ENCODE measurements around the gene INO80B.
A peak's percentile ranks its signal among the peaks of the same experiment; 100 is the strongest.
"Not testable (repeated sequence)": the region's sequence is repeated elsewhere in the genome, so short reads cannot be mapped to it uniquely, and the experiment has no call there.

The INO80B gene

DNA sequence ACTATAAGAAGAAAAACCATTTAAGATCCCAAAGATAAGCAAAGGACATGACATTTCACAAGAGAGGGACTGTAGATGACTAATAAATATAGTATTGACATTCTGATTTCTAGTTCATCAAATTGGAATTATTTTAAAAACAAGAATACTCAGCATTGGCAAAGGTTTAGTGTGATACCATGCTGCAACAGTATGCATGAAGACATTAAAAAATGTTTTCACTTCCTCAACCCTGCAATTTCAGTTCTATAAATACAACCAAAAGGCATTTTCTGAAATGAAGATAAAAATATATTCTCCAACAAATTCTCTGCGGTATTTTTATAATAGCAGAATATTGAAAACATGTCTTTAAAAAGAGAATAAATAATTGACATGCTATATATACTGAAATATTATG lies 35.5 kb upstream of the INO80B start:
- Histone ChIP-seq H3K27me3 (ENCODE audit: control insufficient read depth, insufficient read depth, low read length) (peaks cover 11% of the 10 kb centered on the region), H3K9me3 (ENCODE audit: control insufficient read depth, insufficient read depth, low read length) (no peaks in the 10 kb centered on the region), H3K4me3 (ENCODE audit: low read depth, low read length) (no peak overlapping the region), H3K36me3 (ENCODE audit: control insufficient read depth, insufficient read depth, low read length) (no peaks in the 10 kb centered on the region), H3K4me1 (ENCODE audit: control insufficient read depth, insufficient read depth, low read length) (no peaks in the 10 kb centered on the region), H3K9ac (ENCODE audit: low read depth, low read length) (no peak overlapping the region)

DNA sequence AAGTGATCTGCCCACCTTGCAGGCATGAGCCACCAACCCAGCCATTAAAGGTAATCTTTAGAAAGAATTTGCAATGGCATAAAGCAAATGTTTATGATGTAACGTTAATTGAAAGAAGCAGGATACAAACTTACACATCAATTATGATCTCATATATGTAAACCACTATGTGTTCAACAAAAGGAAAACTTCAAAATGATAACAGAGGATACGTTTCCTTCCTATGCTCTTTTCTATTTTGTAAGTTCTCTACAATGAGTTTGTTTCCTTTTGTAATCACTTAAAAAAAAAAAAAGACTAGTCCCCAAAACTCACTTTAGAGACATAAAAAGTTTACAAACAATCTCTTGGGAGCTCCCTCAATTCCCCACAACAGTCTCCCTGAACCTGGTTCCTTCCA lies 34.9 kb upstream of the INO80B start:
- H3K4me3 ChIP-seq (ENCODE audit: low read depth, low read length) = no peak overlapping the region
- no peaks in the 10 kb centered on the region for H3K9me3 ChIP-seq (ENCODE audit: control insufficient read depth, insufficient read depth, low read length)
- H3K4me1 ChIP-seq (ENCODE audit: control insufficient read depth, insufficient read depth, low read length) = no peaks in the 10 kb centered on the region
- H3K9ac ChIP-seq (ENCODE audit: low read depth, low read length) = no peak overlapping the region
- H3K27me3 ChIP-seq (ENCODE audit: control insufficient read depth, insufficient read depth, low read length) = peaks cover 11% of the 10 kb centered on the region
- H3K36me3 ChIP-seq (ENCODE audit: control insufficient read depth, insufficient read depth, low read length) = peaks cover 5% of the 10 kb centered on the region

DNA sequence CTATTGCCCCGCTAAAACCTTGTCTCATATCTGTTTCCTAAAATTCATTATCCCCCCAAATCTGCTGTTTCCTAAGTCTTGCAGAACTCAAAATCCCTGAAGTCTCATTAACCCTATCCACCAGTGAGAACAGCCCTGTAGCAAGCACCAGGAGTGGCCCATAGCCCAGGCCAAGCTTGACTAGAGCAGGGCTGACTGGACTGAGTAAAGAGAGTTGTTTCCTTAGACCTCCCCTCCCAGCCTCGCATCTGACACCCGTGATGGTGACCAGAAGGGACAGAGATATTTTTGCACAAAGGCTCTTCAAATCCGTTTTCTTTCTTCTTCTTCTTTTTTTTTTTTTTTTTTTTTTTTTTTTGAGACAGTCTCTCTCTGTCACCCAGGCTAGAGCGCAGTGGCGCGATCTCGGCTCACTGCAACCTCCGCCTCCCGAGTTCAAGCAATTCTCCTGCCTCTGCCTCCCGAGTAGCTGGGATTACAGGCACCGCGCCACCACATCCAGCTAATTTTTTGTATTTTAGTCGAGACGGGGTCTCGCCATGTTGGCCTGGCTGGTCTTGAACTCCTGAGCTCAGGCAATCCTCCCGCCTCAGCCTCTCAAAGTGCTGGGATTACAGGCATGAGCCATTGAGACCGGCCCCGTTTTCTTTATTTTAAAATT lies 34.3 kb upstream of the INO80B start:
- H3K9ac ChIP-seq (ENCODE audit: low read depth, low read length); H3K9me3 ChIP-seq (ENCODE audit: control insufficient read depth, insufficient read depth, low read length); H3K4me1 ChIP-seq (ENCODE audit: control insufficient read depth, insufficient read depth, low read length); H3K36me3 ChIP-seq (ENCODE audit: control insufficient read depth, insufficient read depth, low read length): not testable (repeated sequence)
- Histone ChIP-seq H3K4me3 (ENCODE audit: low read depth, low read length) (peak overlapping the region; percentile 89), H3K27me3 (ENCODE audit: control insufficient read depth, insufficient read depth, low read length) (peaks cover 11% of the 10 kb centered on the region)

DNA sequence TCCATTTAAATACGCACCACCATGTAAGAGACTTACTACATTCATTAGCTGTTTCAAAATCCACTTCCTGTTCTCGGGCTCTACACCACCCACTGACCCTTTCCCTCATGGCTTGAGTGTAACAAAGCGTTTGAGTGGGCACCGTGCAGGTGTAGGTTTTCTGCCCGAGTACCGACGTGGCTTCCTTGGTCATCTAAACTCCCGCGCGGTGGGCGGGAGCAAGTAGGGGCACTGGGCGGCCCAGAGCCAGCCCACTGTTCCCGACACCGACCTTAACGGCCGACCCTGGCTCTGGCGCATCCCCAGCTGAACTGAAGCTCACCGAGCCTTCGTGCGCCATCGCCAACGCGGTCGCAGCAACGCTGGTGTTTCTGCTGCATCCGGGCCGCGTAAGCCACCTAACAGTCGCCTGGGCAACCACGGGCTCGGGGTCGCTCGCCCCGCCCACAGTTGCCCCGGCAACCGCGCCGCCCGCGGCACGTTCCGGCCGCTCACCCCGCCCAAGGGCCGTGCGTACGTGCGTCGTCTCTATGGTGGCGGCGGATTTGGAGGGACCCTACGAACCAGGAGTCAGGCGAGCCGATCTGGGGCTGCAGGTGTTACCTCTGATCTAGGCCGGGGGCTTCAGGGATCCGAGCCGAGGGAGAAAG lies 33.5 kb upstream of the INO80B start, which contains the start of the genes C2orf81 and WDR54:
C2orf81 (minus strand) TSS at position 399 of the 650 bp plus-strand sequence; CDS start at position 340, 59 bp downstream.
WDR54 (plus strand) TSS at position 510 of the 650 bp plus-strand sequence. CDS start 424 bp downstream, outside the sequence.
- peak within 1 kb of the TSS; percentile 89 for H3K4me3 ChIP-seq (ENCODE audit: low read depth, low read length)
- peaks cover 13% of the 10 kb centered on the region for H3K36me3 ChIP-seq (ENCODE audit: control insufficient read depth, insufficient read depth, low read length)
- H3K27me3 ChIP-seq (ENCODE audit: control insufficient read depth, insufficient read depth, low read length) = peaks cover 11% of the 10 kb centered on the region
- no peaks in the 10 kb centered on the region for H3K9me3 ChIP-seq (ENCODE audit: control insufficient read depth, insufficient read depth, low read length)
- H3K4me1 ChIP-seq (ENCODE audit: control insufficient read depth, insufficient read depth, low read length) = no peaks in the 10 kb centered on the region
- H3K9ac ChIP-seq (ENCODE audit: low read depth, low read length) = peak within 1 kb of the TSS; percentile 70

DNA sequence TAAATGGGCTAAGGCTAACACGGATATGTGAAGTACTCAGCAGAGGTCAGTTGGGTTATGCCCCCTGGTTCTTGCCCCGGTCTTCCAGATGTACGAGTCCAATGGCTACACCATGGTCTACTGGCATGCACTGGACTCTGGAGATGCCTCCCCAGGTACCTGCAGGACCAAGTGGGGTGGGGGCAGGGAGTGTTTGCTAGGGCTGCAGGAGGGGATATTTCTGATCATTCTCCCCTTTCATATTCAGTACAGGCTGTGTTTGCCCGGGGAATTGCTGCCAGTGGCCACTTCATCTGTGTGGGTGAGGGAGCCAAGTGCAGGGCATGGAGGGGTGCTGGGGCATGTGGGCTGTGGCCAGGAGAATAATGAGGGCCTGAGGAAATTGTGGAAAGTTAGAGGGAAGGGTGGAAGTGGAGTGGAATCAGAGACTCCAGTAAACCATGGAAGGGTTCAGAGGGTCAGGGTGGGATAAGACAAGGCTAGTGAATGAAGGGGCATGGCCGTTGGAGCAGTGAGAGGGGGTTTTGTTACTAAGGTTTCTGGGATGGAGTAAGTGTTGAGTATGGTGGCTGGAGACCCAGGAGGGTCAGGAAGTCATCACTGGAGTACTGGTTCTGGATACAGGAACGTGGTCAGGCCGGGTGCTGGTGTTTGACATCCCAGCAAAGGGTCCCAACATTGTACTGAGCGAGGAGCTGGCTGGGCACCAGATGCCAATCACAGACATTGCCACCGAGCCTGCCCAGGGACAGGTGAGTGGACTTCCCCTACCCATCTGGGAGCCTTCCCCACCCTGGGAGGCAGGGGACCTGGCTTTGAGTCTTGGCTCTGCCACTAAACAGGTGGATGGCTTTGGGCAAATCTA lies 31.4 kb upstream of the INO80B start:
- Histone ChIP-seq H3K36me3 (ENCODE audit: control insufficient read depth, insufficient read depth, low read length) (peaks cover 33% of the 10 kb centered on the region), H3K4me3 (ENCODE audit: low read depth, low read length) (no peak overlapping the region), H3K4me1 (ENCODE audit: control insufficient read depth, insufficient read depth, low read length) (no peaks in the 10 kb centered on the region), H3K9ac (ENCODE audit: low read depth, low read length) (no peak overlapping the region), H3K9me3 (ENCODE audit: control insufficient read depth, insufficient read depth, low read length) (no peaks in the 10 kb centered on the region), H3K27me3 (ENCODE audit: control insufficient read depth, insufficient read depth, low read length) (peaks cover 11% of the 10 kb centered on the region)

DNA sequence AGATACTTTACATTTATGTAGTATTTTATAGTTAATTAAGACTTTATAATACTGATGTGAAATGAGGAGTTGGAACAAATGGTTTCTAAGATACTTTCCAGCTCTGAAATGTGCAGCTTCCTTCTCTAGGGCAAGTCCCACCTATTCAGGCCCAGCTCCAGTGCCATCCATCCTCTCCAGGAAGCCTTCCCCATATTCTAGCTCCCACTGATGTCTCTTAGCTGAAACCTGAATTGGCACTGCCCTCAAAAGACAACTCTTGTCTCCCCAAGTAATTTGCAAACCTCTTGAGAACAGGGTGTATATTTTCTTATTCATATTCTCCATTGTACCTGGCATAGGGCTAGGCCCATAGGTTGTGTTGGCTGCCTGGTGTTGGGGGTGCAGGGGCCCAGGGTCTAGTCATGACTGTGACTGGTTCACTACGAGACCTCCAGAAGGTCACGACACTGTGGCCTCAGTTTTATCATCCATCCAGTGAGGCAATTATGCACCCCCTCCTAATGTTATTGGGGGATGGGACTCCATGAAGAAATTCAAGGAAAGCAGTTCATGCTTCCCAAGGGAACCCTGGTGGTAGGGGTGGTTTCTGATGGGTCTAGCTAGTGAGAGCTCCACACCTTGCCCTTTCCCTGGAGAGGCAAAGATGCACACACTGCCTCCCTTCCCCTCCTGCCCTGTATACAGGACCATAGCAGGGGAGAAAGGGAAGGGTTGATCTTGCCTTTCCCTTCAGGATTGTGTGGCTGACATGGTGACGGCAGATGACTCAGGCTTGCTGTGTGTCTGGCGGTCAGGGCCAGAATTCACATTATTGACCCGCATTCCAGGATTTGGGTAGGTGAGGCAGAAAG lies 30.5 kb upstream of the INO80B start:
- Histone ChIP-seq H3K27me3 (ENCODE audit: control insufficient read depth, insufficient read depth, low read length) (peaks cover 11% of the 10 kb centered on the region), H3K9me3 (ENCODE audit: control insufficient read depth, insufficient read depth, low read length) (no peaks in the 10 kb centered on the region), H3K4me1 (ENCODE audit: control insufficient read depth, insufficient read depth, low read length) (no peaks in the 10 kb centered on the region), H3K4me3 (ENCODE audit: low read depth, low read length) (no peak overlapping the region), H3K36me3 (ENCODE audit: control insufficient read depth, insufficient read depth, low read length) (peaks cover 42% of the 10 kb centered on the region), H3K9ac (ENCODE audit: low read depth, low read length) (no peak overlapping the region)

DNA sequence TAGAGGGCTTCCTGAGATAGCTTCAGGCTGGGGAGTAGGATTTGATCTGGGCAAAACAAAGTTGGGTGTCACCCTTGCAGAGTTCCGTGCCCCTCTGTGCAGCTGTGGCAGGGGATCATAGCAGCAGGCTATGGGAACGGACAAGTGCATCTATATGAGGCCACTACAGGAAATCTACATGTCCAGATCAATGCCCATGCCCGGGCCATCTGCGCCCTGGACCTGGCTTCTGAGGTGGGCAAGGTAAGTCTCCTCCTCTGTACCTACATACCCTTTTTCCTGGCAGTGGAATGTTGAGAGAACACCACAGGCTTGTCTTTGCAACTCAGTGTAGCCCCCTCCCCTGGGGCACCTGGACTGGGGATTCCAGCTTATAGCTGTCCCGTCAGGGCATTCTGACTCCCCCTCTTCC lies 29.9 kb upstream of the INO80B start:
- Histone ChIP-seq H3K4me1 (ENCODE audit: control insufficient read depth, insufficient read depth, low read length) (no peaks in the 10 kb centered on the region), H3K4me3 (ENCODE audit: low read depth, low read length) (no peak overlapping the region), H3K9me3 (ENCODE audit: control insufficient read depth, insufficient read depth, low read length) (no peaks in the 10 kb centered on the region), H3K27me3 (ENCODE audit: control insufficient read depth, insufficient read depth, low read length) (peaks cover 11% of the 10 kb centered on the region), H3K9ac (ENCODE audit: low read depth, low read length) (no peak overlapping the region), H3K36me3 (ENCODE audit: control insufficient read depth, insufficient read depth, low read length) (peaks cover 48% of the 10 kb centered on the region)

DNA sequence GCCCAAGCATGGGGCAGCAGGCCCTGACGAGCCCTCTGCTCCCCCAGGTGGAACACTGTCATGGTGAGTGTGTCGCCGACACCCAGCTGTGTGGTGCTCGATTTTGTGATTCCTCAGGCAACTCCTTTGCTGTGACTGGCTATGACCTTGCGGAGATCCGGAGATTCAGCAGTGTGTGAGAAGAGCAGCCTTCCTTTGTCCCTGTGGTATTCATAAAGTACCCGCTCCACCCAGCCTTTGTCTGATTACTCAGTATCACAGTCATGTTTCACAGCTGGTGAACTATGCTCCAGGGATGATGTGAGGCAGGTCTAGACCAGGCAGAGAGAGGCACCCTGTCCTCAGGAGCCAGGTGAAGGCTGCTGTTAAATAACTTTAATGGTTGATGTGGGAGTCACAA lies 29.4 kb upstream of the INO80B start:
- Histone ChIP-seq H3K36me3 (ENCODE audit: control insufficient read depth, insufficient read depth, low read length) (peaks cover 53% of the 10 kb centered on the region), H3K4me1 (ENCODE audit: control insufficient read depth, insufficient read depth, low read length) (no peaks in the 10 kb centered on the region), H3K27me3 (ENCODE audit: control insufficient read depth, insufficient read depth, low read length) (peaks cover 5% of the 10 kb centered on the region), H3K4me3 (ENCODE audit: low read depth, low read length) (no peak overlapping the region), H3K9me3 (ENCODE audit: control insufficient read depth, insufficient read depth, low read length) (no peaks in the 10 kb centered on the region), H3K9ac (ENCODE audit: low read depth, low read length) (no peak overlapping the region)

DNA sequence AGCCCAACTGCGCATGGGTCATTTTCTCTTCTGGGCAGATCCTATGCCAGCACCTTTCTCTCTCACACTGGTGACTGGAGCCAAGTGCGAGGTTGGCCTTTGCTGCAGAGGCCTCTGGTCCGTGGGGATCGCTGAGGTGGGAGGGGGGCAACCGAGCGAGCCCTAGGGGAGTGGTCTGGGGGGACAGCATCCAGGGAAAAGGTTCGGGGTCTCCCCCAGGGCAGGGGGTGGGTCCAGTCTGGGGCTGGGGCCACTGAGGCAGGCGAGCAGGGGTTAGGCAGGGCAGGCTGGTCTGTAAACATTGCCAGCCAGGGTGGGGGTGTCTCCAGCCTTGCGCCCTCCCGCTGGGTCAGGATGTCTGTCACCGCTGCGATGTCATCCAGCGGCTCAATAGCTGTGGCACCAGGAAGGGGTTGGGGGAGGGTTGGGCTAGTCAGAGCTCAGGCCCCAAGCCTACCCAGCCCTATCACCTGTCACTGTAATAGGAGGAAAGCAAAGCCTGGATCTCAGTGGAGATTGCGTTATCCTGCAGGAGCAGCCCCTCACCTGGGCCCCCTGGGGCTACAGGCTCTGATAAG lies 28.6 kb upstream of the INO80B start:
- H3K9me3 ChIP-seq (ENCODE audit: control insufficient read depth, insufficient read depth, low read length) = no peaks in the 10 kb centered on the region
- H3K9ac ChIP-seq (ENCODE audit: low read depth, low read length) = no peak overlapping the region
- H3K27me3 ChIP-seq (ENCODE audit: control insufficient read depth, insufficient read depth, low read length) = peaks cover 5% of the 10 kb centered on the region
- no peak overlapping the region for H3K4me3 ChIP-seq (ENCODE audit: low read depth, low read length)
- H3K36me3 ChIP-seq (ENCODE audit: control insufficient read depth, insufficient read depth, low read length) = peaks cover 56% of the 10 kb centered on the region
- no peaks in the 10 kb centered on the region for H3K4me1 ChIP-seq (ENCODE audit: control insufficient read depth, insufficient read depth, low read length)

DNA sequence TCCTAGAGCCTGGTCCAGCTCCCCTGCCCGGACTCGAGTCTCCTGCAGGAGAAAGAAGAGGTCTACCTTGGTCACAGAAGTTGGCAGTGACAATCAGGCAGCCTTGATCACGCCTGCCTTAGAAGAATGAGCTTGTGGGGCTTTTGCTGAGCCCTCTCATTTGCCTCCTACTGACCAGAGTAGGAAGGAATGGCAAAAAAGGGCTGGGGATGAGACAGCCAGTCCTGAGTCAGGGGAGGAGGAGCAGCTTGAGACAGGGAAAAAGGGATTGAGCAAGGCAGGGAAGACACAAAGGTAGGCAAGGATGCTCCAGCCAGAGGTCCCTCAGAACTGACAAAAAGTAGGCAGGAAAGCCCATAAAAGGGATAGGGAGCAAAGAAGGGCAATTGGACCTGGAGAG lies 27.3 kb upstream of the INO80B start:
- H3K4me3 ChIP-seq (ENCODE audit: low read depth, low read length) = no peak overlapping the region
- no peak overlapping the region for H3K9ac ChIP-seq (ENCODE audit: low read depth, low read length)
- H3K36me3 ChIP-seq (ENCODE audit: control insufficient read depth, insufficient read depth, low read length) = peaks cover 60% of the 10 kb centered on the region
- H3K4me1 ChIP-seq (ENCODE audit: control insufficient read depth, insufficient read depth, low read length) = no peaks in the 10 kb centered on the region
- peaks cover 5% of the 10 kb centered on the region for H3K27me3 ChIP-seq (ENCODE audit: control insufficient read depth, insufficient read depth, low read length)
- H3K9me3 ChIP-seq (ENCODE audit: control insufficient read depth, insufficient read depth, low read length) = no peaks in the 10 kb centered on the region

DNA sequence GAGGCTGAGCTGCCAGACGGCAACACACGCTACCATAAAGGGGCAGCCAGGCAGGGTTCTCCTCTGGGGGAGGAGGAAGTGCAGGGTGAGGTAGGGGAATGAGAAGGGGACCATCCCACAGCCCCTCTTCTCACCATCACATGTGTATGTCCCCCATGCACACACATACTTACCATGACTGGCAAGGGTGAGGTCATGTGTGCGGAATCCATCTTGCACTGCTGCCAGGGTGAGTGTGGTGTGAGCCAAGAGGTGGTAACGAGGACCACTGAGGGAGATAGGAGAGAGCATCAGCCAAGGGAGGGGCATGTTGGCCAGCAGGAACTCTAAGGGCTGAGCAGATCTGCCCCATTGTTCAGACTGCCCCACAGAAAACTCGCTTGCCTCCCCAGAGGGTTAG lies 26.2 kb upstream of the INO80B start:
- no peak overlapping the region for H3K4me3 ChIP-seq (ENCODE audit: low read depth, low read length)
- no peaks in the 10 kb centered on the region for H3K9me3 ChIP-seq (ENCODE audit: control insufficient read depth, insufficient read depth, low read length)
- H3K4me1 ChIP-seq (ENCODE audit: control insufficient read depth, insufficient read depth, low read length) = no peaks in the 10 kb centered on the region
- no peaks in the 10 kb centered on the region for H3K27me3 ChIP-seq (ENCODE audit: control insufficient read depth, insufficient read depth, low read length)
- no peak overlapping the region for H3K9ac ChIP-seq (ENCODE audit: low read depth, low read length)
- H3K36me3 ChIP-seq (ENCODE audit: control insufficient read depth, insufficient read depth, low read length) = peaks cover 60% of the 10 kb centered on the region

All from iPS-15b (cell line).